ENCODE results near the gene SAMD3. TPM values are rescaled to one million over a fixed set of nuclear protein-coding genes. Genes with fewer than 3 reads are reported as not detected.

Gene SAMD3
- total RNA-seq, 4 donors from 2014 or later: 4.0 to 4.4 TPM; not detected in 2

- in situ Hi-C loops (cut with MboI; ENCODE audit: low pct_ligation_motif_present in 1 of 4, low pct_unique_long_range_greater_than_20kb in 1 of 4, low sequenced_read_pairs in 3 of 4) (no loop called here), intact Hi-C loops (cut with DNase I; ENCODE audit: low total_unique reads) (no loop called here)
- TF ChIP-seq POLR2AphosphoS5 (IDR thresholded peaks at IDR 0.05) (no peak), POLR2A (IDR thresholded peaks at IDR 0.05) (no peak), EP300 (IDR thresholded peaks at IDR 0.05; ENCODE audit: low read depth) (no peak)
- TF ChIP-seq, protein P1, sequence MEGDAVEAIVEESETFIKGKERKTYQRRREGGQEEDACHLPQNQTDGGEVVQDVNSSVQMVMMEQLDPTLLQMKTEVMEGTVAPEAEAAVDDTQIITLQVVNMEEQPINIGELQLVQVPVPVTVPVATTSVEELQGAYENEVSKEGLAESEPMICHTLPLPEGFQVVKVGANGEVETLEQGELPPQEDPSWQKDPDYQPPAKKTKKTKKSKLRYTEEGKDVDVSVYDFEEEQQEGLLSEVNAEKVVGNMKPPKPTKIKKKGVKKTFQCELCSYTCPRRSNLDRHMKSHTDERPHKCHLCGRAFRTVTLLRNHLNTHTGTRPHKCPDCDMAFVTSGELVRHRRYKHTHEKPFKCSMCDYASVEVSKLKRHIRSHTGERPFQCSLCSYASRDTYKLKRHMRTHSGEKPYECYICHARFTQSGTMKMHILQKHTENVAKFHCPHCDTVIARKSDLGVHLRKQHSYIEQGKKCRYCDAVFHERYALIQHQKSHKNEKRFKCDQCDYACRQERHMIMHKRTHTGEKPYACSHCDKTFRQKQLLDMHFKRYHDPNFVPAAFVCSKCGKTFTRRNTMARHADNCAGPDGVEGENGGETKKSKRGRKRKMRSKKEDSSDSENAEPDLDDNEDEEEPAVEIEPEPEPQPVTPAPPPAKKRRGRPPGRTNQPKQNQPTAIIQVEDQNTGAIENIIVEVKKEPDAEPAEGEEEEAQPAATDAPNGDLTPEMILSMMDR (IDR thresholded peaks at IDR 0.05): no peak
- WGBS, 2 donors (ENCODE audit: low coverage in 1 of 2): 82 to 91% methylated on average over 6 to 8 of the region's 8 CpGs
- Histone ChIP-seq H3K9me3 (no peaks in the 10 kb centered on the region), H3K4me1 (peaks cover 0 to 5% (median under 1%) of the 10 kb centered on the region in 4 donors), H3K27ac (no peak overlapping the region), H3K36me3 (no peaks in the 10 kb centered on the region), H3K27me3 (no peaks in the 10 kb centered on the region), H3K4me3 (no peak overlapping the region)
- DNase-seq: no peak
Observed at GRCh38 chr6:130189531-130190397, 33.0 kb downstream of the SAMD3 start.

GRCh38 chr6:130188207-130188899, 34.4 kb downstream of the SAMD3 start:
- Histone ChIP-seq H3K4me1 (peaks cover 0 to 5% (median under 1%) of the 10 kb centered on the region in 4 donors), H3K27me3 (no peaks in the 10 kb centered on the region), H3K27ac (no peak overlapping the region), H3K9me3 (no peaks in the 10 kb centered on the region), H3K36me3 (no peaks in the 10 kb centered on the region), H3K4me3 (no peak overlapping the region)
- in situ Hi-C loops (cut with MboI; ENCODE audit: low pct_ligation_motif_present in 1 of 4, low pct_unique_long_range_greater_than_20kb in 1 of 4, low sequenced_read_pairs in 3 of 4) (no loop called here), intact Hi-C loops (cut with DNase I; ENCODE audit: low total_unique reads) (no loop called here)
- no peak for DNase-seq
- 45 to 56% methylated on average over 6 of the region's 6 CpGs for WGBS, 2 donors (ENCODE audit: low coverage in 1 of 2)
- TF ChIP-seq, protein P1 (IDR thresholded peaks at IDR 0.05): no peak
- TF ChIP-seq EP300 (IDR thresholded peaks at IDR 0.05; ENCODE audit: low read depth): no peak
- no peak for TF ChIP-seq POLR2A (IDR thresholded peaks at IDR 0.05)
- no peak for TF ChIP-seq POLR2AphosphoS5 (IDR thresholded peaks at IDR 0.05)

GRCh38 chr6:130187335-130188206, 35.2 kb downstream of the SAMD3 start:
- in situ Hi-C loops (cut with MboI; ENCODE audit: low pct_ligation_motif_present in 1 of 4, low pct_unique_long_range_greater_than_20kb in 1 of 4, low sequenced_read_pairs in 3 of 4): no loop called here
- no peak for DNase-seq
- Histone ChIP-seq H3K27ac (no peak overlapping the region), H3K27me3 (no peaks in the 10 kb centered on the region), H3K9me3 (no peaks in the 10 kb centered on the region), H3K4me1 (peaks cover 0 to 5% (median under 1%) of the 10 kb centered on the region in 4 donors), H3K4me3 (no peak overlapping the region), H3K36me3 (no peaks in the 10 kb centered on the region)
- intact Hi-C loops (cut with DNase I; ENCODE audit: low total_unique reads): no loop called here
- TF ChIP-seq, protein P1 (IDR thresholded peaks at IDR 0.05): no peak
- no peak for TF ChIP-seq EP300 (IDR thresholded peaks at IDR 0.05; ENCODE audit: low read depth)
- no peak for TF ChIP-seq POLR2AphosphoS5 (IDR thresholded peaks at IDR 0.05)
- TF ChIP-seq POLR2A (IDR thresholded peaks at IDR 0.05): no peak
- 83 to 88% methylated on average over 3 of the region's 3 CpGs for WGBS, 2 donors (ENCODE audit: low coverage in 1 of 2)

Measured in transverse colon (tissue), 4 donors.